ENCODE results near the gene ZNF441. TPM values are rescaled to one million over a fixed set of nuclear protein-coding genes. Genes with fewer than 3 reads are reported as not detected.

ZNF441 gene
- total and polyA plus RNA-seq, 2 of the 13 experiments (the other 11 are each of a cell fraction or from before 2014, with no cell fraction given), result 2.8 to 10.0 TPM

GRCh38 chr19:11737964-11738745, 28.6 kb upstream of the ZNF441 start (continued):
- no peak for TF ChIP-seq E2F1 (CRISPR knock-in tag; IDR thresholded peaks at IDR 0.05)
- TF ChIP-seq TCF12 (IDR thresholded peaks at IDR 0.05), result no peak
- TF ChIP-seq TCF12 (CRISPR knock-in tag; IDR thresholded peaks at IDR 0.05), result no peak
- TF ChIP-seq PHF21A (CRISPR knock-in tag; IDR thresholded peaks at IDR 0.05), result peak; percentile 35
- no peak for TF ChIP-seq ZNF800 (CRISPR knock-in tag; IDR thresholded peaks at IDR 0.05)
- no peak for TF ChIP-seq ZNF451 (CRISPR knock-in tag; IDR thresholded peaks at IDR 0.05)
- peak; percentile 39; the same call in 1 of the 2 replicates for TF ChIP-seq GFI1 (CRISPR knock-in tag; IDR thresholded peaks at IDR 0.05; ENCODE audit: borderline replicate concordance)
- TF ChIP-seq KLF15 (CRISPR knock-in tag; IDR thresholded peaks at IDR 0.05; ENCODE audit: borderline replicate concordance), result 0 out of 2 replicates have a peak, but pooled peaks have one; percentile 29
- peak; percentile 39; the same call in 1 of the 2 replicates for TF ChIP-seq PITX1 (CRISPR knock-in tag; IDR thresholded peaks at IDR 0.05)
- no peak for TF ChIP-seq SNRNP70 (IDR thresholded peaks at IDR 0.05; ENCODE audit: low read depth, low read length)
- TF ChIP-seq ZNF672 (CRISPR knock-in tag; IDR thresholded peaks at IDR 0.05), result no peak
- TF ChIP-seq USF2 (IDR thresholded peaks at IDR 0.05; ENCODE audit: low read depth, low read length), result no peak
- TF ChIP-seq USF2 (CRISPR knock-in tag; IDR thresholded peaks at IDR 0.05; ENCODE audit: borderline replicate concordance), result no peak
- peak; percentile 42 for TF ChIP-seq MED1 (CRISPR knock-in tag; IDR thresholded peaks at IDR 0.05)
- TF ChIP-seq SIN3A (IDR thresholded peaks at IDR 0.05; ENCODE audit: borderline replicate concordance, low read depth, low read length), result no peak; the same call in 1 of the 2 replicates
- TF ChIP-seq ZNF691 (CRISPR knock-in tag; IDR thresholded peaks at IDR 0.05; ENCODE audit: borderline replicate concordance, low read depth), result peak; percentile 35; the same call in 1 of the 2 replicates
- 0 out of 2 replicates have a peak, but pooled peaks have one; percentile 35 for TF ChIP-seq ZSCAN31 (CRISPR knock-in tag; IDR thresholded peaks at IDR 0.05; ENCODE audit: low read depth)
- no peak for TF ChIP-seq ZNF652 (CRISPR knock-in tag; IDR thresholded peaks at IDR 0.05; ENCODE audit: borderline replicate concordance, low read depth)
- peak; percentile 70; the same call in 1 of the 2 replicates for TF ChIP-seq DRAP1 (CRISPR knock-in tag; IDR thresholded peaks at IDR 0.05)
- no peak for TF ChIP-seq ZNF850 (CRISPR knock-in tag; conservative IDR thresholded peaks at IDR 0.05)
- no peak for TF ChIP-seq ZSCAN5A (CRISPR knock-in tag; IDR thresholded peaks at IDR 0.05; ENCODE audit: borderline replicate concordance)
- TF ChIP-seq MLLT10 (CRISPR knock-in tag; IDR thresholded peaks at IDR 0.05), result no peak

Measured in HepG2 (cell line).